Measurements from ENCODE around the gene SLC22A23.

SLC22A23 gene

DNA sequence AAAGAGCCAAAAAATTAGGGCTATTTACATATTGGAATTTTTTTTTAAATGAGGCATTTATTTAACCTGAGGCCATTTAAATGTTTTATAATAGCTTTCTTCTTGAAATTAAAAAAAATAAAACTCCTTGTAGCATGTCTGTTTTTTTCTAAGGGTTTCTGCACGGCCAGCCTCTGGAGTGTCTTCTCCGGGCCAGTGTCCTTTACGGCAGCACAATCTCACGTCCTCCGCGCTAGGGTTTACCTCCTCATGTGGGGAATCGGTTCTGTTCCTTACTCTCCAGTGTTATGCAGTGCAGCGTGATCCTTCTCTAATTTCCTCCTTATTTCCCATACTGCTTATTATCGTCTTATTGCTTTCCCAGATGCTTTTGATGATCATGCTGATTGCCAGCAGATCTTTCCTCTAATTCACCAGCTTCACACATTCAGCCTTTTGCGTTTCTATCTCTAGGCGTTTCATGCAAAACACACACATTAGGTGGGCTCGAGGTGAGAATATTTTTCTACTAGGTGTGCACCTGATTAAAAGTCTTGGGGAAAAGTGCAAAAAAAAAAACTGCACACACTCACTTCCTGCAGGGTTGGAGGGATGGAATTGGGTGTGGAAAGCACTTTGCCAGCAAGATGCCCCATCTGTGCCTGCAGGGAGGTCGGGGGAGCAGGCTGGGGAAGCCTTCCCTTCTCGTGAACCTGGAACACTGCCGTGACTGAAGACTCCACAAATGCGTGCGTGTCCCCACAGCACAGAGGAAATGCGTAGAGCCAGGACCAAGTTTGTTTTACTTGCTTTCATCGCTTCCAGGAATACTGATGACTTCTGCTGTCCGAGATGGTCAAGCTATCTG lies 142.0 kb downstream of the SLC22A23 start:
- DNase-seq = no peak

DNA sequence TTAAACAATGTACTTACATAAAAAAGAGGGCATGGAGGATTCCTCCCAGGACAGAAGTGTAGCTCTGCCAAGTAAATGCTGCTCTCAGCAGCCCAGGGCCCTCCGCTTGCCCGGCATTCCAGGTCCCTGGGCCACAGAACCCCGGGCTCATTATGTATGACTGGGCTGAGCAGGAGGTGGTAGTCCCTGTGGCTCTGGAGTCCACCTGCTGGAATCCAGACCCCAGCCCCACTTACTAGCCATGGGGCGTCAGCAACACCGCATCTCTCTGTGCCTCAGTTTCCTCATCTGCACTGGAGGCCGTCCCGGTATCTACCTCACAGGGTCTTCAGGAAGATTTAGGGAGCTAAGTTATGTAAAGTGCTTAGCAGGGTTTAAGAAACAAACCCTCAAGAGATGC lies 142.7 kb downstream of the SLC22A23 start:
- no peak for DNase-seq

DNA sequence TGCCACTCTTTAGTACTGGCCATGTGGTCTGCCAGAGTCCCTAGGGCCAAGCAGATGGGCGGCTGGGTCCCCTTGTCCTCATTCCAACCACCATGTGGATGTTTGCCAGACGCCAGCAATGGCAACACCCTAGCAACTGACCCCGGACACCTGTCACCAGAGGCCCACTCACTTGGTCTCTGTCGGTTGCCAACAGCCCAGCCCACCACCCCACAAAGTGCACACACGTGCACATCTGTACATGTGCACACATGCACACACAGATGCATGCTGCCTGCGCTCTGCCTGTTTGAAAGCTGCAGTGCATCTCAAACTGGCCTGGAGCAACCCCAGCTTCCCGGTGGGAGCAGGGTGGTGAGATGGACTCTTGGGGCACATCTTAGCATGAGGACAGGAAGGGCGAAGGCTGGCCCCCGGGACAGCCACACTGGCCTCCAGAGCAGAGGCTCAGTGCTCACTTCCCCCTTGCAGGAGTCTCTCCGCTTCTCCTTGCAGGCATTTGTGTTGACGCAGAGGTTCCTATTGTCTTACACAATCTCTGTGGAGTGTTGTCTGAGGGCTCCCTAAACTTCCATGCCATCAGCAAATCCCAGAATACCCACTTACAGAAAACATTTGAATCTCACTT lies 144.1 kb downstream of the SLC22A23 start:
- DNase-seq = no peak

DNA sequence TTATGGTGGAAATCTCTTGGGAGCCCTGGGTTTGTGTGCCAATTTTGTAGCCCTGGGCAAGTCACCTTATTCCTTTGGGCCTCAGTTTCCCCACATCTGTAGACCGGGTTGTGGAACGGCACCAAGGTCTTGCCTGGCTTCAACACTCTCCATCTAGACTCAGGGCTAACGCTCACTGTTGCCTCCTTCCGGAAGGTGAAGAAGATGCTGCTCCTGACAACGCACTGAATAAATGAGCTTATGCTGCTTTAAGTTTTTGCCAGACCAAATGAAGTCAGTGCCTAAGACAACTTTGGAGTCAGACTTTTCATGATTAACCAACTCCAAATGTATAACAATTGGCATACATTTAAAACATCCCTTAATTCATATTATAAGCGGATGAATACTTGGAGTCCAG lies 145.0 kb downstream of the SLC22A23 start:
- DNase-seq = no peak

DNA sequence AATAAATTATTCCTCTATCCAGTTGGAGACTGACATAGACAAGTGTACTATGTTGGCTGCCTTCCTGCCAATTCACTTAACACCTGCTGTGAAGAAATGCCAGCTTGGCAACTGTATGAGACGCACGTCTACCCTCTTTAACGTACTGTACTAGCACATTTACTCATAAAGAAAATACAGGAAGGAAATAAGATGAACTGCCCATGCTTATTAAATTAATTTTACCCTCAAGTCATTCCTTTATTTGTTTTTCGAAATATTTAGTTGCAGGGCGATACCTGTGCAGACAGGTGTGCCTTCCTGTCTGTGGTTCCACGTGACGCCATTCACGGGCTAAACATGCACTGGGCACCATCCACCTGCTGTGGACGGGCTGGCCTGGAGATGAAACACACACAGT lies 146.1 kb downstream of the SLC22A23 start:
- no peak for DNase-seq

DNA sequence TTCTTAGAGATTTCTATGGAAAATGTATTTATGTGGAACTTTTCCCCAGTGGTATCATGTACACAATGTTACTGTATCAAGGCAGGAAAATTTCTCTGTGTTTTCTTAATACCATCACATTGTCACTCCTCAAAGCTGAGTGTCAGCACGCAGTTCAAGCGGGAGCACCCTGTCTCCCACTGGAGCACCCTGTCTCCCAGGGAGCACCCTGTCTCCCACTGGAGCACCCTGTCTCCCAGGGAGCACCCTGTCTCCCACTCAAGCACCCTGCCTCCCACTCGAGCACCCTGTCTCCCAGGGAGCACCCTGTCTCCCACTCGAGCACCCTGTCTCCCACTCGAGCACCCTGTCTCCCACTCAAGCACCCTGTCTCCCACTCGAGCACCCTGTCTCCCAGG lies 146.8 kb downstream of the SLC22A23 start:
- no peak for DNase-seq

DNA sequence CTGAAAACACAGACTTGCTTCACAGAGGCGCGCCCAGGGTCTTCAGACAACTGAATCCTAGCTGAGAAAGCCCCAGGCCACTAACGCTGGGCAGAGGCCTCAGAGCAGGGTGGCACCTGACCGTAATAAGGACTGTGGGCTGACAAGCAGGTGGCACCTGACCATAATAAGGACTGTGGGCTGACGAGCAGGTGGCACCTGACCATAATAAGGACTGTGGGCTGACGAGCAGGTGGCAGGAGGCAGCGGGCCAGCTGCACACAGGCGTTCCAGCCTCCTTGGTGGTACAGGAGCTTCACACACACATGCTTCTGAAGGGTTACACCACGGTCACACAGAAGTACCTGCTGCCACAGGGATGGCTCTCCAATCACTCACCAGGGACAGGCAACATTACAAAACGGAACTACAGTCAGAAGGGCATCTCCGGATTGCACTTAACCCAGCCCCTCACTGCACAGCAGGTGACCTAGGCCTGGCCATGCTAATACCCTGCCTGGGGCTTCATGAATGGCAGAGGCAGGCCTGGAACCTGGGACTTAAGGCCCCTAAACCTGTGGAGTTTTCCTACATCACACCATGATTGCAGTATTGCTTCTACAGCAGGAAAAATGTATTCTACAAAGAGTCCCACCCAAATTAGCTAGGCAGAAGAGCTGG lies 147.3 kb downstream of the SLC22A23 start:
- no peak for DNase-seq

DNA sequence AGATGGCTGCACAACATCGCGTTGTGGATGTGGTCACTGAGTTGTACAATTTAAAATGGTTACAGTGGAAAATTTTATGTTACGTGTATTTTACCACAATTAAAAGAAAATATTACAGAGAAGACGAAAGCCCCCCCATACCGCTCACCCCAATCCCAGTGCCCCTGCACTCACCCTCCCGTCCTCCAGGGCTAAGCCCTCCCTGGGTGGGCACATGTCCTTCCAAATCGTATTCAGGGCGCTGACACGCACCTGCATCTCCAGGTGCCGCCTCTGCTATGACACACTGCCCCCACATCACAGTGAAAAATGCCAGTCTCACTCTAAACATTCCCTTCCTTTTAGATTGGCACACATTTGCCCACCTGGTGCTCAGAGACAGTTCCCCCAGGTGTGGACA lies 148.7 kb downstream of the SLC22A23 start:
- DNase-seq = no peak

DNA sequence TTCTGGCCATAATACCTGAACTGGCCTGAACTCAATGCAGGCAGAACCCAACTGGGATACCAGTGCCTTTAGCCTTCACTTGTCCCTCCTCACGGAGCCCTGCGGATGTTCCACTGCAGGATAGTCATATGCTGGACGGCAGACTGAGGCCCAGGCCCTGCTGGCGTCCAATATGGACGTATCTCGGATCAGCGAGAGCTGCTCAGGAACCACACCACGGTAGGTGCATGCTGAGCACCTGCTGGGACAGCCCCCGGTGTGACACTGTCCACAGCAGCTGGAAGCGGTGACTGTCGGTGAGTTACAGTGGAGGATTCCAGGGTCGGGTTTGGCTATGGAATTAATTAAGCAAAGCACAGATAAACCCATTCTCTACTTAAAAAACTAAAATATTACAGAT lies 149.4 kb downstream of the SLC22A23 start:
- DNase-seq = no peak

DNA sequence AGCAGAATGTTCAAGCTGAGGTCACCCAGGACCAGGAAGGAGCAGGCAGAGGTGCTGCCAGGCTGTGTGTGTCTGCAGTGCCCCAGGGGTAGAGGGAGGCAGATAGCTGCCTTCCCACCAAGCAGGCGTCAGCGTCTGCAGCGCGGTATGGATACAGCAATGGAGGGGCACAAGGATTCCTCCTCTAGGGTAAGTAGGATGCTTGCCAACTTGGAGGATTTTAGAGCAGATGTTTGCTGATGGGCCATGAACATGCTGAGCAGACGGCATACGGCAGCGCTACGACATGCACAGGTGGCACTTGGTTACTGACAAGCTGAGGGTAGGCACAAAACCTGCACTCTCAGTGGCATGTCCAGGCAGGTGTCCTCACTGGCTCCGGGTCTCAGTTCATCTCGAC lies 150.0 kb downstream of the SLC22A23 start:
- DNase-seq = no peak

DNA sequence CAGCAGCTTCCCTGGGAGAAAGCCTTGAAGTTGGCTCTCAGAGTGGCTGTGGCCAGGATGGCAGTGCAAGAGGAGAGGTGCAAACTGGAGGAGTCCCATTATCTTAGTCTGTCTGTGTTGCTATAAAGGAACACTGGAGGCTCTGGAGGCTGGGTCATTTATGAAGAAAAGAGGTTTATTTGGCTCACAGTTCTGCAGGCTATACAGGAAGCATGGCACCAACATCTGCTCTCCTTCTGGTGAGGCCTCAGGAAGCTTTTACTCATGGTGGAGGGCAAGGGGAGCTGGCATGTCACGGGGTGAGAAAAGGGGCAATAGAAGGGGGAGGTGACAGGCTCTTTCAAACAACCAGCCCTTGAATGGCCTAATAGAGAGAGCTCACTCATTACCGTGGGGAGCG lies 151.0 kb downstream of the SLC22A23 start:
- DNase-seq = no peak

DNA sequence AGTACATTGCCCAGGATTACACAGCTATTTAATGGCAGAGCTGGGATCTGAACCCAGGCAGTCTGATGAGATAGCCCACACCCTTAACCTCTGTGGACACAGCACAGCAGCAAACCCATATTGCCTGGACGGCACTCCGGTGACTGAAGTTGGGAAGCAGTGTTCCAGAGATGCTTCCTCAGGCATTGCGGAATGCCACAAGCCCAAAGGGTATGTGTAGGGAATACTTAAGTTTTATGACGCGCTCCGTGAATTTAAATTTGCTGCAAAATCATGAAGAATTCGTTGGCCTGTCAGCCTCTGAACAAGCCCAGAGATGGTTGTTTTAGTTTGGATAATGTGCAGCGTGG lies 151.7 kb downstream of the SLC22A23 start:
- DNase-seq = no peak

DNA sequence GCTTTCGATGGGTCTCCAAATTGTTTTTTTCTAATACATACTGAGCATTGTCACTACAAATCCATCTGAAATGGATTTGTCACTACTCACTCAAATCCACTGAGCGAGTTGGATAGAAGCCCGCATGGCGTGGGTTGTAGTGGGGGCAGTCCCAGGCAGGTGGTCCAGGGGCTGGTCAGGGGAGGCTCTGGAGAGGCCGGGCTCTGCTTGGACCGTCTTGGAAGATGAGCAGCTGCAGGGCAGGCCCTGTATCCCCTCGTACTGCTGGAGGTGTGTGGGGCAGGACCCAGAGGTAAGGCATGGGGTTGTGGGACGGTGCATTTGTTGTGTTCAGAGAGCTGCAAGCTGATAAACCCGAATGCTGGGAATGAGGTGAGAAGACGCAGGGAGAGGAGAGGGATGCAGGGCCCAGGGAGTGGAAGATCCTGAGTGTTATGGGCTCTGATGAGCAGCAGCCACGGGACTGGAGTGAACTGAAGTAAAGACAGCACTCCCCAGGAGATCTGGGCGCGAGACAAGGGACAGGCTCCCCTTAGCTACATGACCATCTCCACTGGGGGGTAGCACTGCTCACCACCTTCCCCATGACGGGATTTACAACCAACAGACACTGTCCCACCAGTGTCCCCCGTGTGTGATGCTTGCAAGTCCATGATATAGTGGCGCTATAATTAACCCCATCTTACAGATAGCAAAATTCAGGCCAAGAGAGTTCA lies 152.2 kb downstream of the SLC22A23 start:
- DNase-seq = no peak

DNA sequence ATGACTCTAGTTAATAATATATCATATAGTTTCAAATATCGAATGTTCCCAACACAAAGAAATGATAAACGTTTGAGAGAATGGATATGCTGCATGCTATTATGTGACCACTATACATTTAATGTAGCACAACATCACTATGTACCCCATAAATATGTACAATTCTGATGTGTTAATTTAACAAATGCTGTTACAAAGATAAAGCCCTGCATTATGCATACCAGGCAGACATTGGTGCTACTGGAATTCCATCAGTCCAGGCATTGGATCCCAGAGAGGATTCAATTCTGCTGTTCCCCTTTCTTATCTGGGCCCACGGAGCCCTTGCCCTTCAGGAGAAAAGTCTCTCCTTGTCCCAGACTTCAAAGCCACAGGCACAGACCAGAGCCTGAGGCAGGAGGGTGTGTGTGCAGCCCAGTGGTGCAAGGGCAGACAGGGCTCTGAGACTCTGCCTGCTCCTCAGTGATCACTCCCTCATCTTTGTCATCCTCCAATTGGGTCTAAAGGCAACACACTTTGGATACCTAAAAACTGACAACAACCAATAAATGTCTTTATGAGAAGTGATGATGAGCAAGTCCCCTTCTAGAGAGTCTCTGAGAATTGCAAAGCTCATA lies 152.9 kb downstream of the SLC22A23 start:
- DNase-seq = no peak

DNA sequence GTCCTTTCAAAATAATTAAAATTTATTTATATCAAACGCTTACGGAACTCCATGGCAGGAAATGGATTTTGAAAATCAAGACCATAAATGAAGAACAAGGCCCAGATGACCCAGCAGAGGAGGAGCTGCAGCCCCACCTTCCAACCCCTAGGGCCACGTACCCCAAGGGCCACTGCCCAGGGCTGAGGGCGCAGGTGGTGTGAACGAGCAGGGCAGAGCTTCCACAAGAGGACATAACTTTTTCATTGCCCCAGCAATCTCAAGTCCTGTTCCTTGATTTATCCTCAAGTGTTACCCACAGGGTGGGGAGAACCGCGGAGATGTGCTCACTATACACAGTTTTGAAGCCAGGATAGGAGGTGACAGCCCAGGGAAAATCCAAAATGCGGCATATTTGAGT lies 155.3 kb downstream of the SLC22A23 start:
- no peak for DNase-seq

DNA sequence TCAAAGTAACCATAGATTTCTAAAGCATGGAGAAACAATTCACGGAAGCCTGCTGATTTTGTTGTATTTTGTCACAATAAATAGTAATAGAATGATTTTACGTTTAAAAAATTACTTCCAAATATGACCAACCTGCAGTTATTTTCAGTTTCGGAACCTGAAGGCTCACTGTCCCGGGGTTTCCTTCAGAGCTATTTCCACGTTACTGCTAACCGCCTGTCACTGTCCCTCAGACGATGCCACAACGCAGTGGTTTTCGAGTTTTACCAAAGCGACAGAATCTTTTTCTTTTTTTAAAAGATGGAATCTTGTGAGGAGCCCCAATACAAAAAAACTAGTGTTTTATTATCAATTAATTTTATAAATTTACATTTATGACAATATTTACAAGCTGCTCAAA lies 157.6 kb downstream of the SLC22A23 start:
- DNase-seq = no peak

DNA sequence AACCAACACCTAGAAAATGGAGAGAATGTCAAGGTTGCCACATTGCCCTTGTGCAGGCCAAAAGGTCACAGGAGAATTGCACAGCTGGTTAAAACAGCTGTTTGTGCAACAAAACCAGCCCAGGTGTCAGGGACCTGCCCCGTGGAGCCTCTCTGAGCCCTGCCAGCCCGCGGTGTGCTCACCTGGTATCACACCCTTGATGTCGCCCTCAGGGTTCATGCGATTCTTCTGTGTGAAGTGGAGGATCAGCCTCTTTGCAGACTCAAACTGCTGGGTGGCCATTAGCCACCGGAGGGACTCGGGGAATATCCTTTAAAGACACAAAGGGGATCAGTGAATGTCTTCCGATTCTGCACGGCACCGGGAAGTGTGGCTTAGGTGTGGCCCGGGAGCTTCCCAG lies 158.9 kb downstream of the SLC22A23 start:
- DNase-seq = no peak

DNA sequence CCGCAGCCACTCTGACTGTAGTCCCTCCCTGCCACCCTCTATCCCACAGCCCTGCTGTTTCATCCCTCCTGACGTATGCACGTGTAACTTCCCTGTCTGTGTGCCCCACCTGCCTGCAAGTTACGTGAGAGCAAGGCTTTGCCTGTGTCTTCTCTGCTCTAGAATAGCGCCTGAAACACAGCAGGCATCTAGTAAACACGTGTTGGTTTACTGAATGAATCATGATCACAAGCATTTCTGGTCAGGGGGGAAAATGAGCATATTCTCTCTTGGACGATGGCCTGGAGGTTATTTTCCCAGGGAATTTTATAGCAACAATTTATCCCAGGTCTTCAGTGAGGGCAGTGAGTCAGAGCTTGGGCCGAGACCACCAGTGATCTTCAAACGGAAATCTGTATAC lies 159.8 kb downstream of the SLC22A23 start:
- no peak for DNase-seq

DNA sequence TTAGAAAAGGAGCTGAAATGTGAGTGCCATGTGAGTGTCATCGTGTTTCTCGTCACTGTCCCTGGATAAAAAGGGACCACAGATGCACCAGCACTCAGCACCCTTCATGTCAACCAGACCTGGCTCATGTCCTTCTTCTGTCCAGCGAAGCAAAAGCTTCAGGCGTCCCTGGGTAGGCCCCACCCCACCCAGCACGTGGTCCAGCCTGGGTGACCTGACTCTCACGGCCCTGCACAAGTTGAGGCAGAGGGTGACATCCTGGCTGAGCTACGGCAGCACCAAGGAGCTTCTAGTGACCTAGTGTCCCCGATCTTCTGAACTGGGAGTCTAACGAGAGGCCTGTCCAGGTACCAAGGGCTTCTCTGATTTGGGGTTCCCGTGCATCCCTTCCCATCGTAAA lies 160.3 kb downstream of the SLC22A23 start:
- DNase-seq = no peak

DNA sequence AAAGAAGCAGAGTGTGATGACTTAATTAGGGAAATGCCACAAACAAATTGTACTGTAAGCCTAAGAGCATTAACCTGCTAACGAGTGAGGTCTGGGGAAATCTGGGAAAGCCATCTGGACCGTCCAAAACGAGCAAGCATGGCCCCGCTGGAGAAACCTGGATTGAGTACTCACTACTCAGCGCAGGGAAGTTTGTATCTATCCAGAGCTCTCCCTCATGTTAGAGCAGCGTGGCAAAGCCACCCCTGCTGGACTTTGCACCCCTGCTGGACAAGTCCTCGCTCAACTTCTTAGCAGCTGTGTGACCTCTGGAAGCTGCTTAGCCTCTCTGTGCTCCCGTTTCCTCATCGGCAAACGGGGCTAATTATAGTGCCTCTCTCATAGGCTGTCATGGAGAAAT lies 160.8 kb downstream of the SLC22A23 start:
- DNase-seq = no peak

DNA sequence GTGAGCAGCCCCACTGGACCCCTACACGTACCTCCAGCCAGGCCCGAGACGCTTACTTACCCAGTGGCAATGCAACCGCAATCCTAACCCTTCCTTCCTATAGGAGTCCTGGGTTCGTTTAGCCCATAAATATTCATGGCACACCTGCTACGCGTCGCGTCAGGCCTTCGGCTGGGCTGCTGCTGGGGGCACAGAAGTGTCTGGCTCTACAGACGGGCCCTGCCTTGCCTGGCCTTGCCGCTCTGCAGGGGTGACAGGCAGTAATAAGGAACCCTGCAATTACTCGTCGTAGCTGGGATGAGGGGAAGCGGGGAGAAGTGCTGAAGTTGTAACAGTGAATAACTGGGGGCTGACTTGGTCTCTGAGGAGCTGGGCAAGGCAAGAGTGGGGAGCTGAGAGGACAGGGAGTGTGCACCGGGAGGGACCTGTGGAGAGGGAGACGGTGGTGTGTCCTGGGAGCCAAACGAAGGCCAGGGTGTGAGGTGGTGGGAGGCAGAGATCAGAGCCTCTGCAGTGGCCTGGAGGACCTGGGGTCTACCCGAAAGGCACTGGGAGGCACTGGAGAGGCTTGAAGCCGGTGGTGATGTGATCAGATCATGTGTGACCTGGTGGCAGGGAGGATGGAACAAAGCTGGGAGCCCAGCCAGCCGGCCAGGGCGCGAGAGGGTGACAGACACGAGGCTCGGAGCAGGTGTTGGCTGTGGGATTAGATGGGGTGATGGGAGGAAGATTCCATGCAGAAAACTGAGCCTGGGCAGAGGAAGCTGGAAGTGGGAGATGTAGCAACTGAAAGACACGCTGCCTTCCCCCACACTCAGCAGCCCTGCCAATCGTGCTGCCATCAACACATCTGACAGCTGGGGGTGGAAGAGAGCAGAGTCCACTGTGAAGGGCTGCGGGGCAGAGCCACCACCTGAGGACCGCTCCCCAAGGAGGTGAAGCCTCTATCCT lies 161.7 kb downstream of the SLC22A23 start:
- DNase-seq = no peak

DNA sequence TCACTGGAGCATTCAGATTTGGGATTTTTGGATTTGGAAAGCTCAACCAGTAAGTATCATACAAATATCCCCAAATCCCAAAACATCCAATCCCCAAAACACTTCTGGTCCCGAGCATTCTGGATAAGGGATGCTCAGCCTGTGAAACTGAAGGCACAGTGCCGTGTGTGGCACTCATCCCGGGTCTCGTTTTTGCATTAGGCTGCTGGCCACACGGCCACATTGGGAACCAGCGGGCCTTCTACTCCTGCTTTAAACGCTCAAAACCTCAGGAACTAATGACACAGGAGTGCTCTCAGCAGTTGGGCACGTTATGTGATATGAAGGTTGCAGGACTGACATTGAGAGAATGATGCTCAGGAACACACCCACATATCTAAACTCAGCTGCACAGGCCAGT lies 162.5 kb downstream of the SLC22A23 start:
- no peak for DNase-seq
